Effector CD8-positive, alpha-beta T cell (primary cell): Measurements from ENCODE around the gene PDPK1.
"Not testable (repeated sequence)": the region's sequence is repeated elsewhere in the genome, so short reads cannot be mapped to it uniquely, and the experiment has no call there.

Source experiments
- DNase-seq: peaks from one replicate; lab custom pipeline; 2025; lab: John Stamatoyannopoulos, UW

Gene PDPK1

DNA sequence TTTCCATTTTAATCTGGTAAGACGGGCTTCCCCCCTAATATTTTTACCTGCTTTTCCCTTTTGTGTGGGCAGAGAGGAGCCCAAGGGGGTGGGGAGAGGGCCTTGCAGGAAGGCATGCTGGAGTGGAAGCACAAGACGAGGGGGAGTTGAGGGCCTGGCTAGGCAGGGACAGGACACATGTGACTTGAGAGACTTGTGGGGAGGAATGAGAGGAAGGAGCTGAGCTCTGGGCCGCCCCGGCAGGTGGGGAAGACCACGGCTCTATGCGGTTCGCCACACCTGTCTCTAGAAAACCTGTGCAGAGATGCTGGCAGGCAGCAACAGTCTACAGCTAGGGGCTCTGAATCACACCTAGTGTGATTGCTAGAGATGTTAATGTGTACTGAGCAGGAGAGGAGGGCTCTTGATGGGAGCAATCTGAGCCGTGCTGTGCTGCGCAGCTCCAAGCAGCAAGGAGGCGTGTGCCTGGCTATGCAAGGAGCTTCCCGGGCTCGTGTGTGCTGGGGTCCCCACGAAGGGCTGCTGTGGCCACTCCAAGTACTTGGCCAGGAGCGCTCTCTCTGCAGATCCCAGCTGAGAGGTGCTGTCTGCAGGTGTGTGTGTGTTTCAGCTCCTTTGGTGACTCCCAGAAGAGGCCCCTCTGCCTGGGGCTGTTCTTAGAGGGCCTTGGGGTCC lies 50.2 kb downstream of the PDPK1 start:
- no peak for DNase-seq

DNA sequence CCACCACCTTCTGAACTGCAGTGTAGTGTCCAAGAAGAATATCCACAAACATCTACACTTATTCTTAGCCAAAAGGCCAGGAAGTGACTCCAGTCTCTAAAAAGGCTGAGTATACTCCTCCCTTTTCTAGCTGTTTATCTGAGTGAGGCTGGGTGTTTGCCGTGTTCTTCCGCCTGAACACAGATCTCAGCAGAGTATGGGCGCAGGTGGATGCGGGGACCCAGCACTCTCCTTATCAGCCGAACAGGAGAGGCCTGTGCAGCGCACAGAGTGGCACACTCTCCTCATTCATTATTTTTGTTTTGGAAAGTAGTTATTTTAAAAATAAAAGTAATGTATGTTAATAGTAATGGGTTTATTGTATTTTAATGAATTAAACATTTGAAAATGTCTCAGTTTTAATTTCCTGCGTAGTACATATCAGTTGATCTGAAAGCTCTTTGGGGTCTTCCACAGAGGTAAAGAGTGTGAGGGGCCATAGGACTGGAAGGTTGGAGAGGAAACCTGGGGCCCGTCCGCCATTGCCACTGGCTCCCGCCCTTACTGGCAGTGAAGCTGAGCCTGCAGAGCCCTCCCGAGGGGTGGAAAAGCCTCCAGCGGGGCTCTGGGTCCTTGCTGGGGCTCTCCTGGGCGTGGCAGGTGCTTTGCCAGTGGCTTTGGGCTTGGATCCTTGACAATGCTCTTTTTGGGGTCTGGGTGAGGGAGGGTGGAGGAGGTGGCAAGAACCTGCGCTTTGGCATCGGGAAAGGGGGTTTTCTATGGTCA lies 53.8 kb downstream of the PDPK1 start:
- no peak for DNase-seq

DNA sequence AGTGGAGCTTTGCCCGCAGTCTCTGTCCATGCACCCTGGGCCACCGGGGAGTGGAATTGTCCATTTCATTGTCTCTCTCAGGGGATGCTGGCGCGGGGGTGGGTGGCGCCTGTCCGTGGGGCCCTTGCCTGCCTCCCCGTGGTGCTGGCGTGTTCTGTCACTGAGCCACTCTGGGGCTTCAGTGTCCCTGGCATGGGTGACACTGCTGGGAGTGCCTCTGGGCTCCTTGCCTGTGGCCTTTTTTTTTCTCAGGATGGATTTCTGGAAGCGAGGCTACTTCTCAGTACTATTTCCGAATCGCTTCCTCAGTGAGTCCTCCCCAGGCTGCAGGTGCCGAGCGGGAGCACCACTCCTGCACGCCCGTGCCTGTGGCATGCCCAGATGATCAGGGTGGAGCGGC lies 55.0 kb downstream of the PDPK1 start:
- DNase-seq = no peak

DNA sequence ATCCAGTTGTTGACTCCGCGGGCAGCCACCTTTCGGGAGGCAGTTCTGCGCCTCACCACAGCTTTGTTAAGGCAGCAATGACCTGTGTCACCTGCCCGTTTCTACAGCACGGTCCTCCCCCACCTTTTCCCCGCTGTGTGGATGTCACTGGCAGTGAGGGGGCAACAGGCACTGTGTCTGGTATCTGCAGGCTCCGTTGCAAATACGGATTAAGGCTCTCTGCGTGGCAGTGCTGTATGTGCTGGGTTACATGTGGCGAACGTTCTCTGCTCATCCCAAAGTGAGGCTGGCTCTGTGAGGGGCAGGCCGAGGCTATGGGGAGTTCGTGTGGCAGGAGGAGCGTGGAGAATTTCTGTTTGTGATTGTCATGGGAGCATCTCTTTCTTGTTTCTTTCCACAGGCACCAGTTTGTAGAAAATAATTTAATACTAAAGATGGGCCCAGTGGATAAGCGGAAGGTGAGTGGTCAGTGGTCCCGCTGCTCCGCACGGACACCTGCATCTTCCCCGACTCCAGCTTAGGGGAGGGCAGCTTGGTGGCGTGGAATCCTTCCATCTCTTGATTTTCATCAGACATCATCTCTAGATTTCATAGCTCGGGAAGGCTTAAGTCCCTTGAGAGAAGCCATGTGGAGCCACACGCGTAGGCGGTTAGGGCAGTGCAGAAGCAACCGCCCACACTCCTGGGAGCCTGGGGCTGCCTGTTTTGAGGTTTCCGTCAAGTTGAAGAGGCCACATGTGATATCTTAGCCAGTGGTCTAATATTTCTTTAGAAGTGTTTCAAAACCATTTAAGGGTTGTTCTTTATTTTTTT lies 57.8 kb downstream of the PDPK1 start:
- no peak for DNase-seq

DNA sequence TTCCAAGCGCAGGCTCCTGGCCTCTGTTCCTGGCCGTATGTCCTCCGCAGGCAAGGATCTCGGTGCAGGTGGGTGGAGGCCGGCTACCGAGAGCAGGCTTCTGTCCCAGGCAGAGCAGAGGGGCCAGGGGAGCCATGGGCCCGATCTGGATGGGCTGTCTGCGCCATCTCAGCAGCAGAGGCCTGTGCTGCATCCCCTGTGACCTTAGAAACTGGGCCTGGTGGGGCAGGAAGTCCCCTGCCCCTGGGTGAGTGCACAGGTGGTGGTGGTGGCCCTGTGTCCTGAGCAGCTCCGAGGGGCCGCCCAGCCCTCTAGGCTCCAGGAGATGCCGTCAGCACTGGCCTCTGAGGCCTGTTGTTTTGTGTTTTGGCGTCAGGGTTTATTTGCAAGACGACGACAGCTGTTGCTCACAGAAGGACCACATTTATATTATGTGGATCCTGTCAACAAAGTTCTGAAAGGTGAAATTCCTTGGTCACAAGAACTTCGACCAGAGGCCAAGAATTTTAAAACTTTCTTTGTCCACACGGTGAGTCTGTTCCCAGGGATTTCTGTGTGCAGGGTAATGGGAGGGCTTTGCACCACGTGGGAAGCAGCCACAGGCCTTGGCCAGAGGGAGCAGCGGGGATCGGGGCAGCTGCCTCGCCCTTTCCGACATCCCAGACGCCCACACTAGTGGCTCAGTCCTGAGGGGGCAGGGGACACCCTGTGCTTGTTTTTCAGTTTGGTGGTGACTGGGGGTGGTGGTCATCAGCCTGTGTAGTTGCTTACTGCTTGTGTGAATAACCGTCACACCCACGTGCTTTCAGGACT lies 59.1 kb downstream of the PDPK1 start:
- no peak for DNase-seq

DNA sequence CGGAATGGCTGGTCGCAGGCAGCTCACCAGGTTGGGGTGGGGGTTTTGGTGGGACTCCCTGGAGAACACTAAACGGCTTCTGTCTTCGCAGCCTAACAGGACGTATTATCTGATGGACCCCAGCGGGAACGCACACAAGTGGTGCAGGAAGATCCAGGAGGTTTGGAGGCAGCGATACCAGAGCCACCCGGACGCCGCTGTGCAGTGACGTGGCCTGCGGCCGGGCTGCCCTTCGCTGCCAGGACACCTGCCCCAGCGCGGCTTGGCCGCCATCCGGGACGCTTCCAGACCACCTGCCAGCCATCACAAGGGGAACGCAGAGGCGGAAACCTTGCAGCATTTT lies 59.7 kb downstream of the PDPK1 start:
- no peak for DNase-seq

DNA sequence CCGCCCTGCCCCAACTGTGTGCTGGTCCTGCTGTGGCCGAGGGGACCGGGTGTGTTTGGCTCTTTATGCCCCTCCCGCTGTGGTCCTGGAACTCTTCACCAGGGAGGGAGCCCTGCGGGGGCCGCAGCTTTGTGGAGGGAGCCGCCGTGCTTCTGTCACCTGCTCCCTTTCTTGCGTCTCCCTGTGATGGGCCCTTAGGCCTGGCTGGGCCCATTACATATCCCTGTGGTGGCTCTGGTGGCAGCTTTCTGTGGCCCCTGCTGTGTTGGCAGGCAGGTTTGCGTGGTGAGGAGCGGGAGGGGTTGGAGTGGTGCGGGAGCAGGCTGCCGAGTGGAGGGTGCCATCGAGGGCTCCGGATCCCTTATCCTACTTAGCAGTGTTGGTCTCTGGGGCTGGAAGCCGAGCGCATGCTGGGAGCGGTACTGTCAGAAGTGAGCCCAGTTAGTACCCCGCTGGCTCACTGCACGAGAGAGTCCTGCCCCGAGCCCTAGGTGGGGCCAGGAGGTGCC lies 60.4 kb downstream of the PDPK1 start:
- no peak for DNase-seq

DNA sequence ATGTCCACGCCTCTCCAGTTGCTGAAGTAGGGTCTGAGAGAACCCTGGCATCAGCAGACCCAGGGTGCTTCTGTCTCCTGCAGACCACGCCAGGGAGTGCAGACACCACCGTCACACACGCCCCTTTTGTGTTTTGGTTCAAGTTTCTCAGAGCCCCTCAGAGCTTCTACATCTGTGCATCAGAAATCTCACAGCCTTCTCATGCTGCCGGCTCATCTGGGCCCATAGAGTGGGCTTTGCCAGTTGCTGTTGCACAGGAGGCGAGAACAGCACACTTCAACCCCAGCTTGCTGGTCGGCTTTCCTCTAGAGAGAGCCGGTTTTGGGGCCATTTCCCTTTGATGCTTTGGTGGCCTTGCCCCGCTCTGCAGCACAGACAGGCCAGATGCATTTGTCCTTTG lies 60.9 kb downstream of the PDPK1 start:
- no peak for DNase-seq

DNA sequence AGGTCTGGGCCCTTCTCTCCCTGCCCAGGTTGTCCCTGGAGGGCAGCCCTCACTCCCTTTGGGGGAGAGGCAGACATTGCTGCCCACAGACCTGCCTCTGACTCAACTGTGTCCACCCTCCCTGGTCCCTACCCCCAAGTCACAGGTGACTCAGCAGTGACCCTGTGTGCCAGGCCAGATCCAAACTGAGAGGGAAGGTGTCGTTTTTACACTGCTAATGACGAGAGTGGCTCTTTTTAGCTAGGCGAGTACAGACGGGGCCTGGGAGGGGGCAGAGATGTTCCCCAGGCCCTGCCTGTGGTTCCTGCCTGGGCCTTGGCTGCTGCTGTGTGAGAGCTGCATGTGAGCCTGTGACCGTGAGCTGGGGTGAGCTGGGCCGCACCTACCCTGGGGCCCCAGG lies 61.3 kb downstream of the PDPK1 start:
- not testable (repeated sequence) for DNase-seq

DNA sequence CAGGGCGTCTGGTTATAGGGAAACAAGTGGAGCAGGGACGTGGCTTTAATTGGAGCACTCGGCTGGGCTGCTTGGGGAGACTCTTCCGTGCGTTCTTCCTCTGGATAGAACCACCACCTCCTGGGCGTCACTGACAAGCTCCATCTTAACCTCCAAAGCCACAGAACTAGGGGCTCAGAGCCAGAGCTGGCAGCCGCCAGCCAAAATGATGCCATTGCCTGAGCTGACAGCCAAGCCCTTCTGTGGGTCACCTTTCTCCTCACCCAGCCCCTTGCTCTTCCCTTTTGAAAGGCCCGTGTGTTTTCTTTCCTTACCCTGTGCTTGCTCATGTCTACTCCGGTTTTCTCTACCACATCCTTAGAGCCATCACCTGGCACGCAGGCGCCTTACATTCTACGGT lies 62.0 kb downstream of the PDPK1 start:
- not testable (repeated sequence) for DNase-seq

DNA sequence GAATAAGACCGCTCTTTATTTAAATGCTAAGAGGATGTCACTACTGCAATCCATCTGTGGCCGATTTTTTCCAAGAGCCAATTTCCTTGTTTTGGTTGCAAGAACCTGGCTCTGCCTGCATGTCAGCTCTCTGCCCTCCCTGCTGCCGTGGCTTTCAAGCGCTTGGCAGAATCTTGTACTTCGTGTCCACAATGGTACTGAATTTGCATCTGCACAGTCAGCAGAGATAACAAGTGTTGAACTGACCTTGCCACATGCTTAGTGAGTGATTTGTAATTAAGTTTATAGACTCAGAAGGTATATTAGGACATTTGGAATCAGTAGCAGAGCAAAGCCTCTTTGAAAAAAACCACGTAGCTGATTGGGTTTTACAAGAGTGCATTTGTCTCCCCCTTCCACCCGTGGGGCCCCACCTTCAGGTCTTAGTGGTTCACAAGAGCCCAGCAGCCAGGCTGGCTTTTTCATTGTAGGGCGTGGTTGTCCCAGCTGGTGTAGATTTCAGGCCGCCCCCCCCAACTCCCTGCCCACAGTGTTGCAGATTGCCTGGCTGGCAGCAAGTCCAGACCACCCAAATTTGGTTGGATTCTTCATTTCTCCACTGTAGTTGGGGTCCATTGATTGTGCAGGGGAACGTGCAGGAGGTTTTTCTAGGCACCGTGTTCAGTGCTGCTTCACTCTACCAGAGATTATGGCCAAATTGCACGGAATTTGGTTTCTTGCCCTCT lies 63.6 kb downstream of the PDPK1 start:
- not testable (repeated sequence) for DNase-seq

DNA sequence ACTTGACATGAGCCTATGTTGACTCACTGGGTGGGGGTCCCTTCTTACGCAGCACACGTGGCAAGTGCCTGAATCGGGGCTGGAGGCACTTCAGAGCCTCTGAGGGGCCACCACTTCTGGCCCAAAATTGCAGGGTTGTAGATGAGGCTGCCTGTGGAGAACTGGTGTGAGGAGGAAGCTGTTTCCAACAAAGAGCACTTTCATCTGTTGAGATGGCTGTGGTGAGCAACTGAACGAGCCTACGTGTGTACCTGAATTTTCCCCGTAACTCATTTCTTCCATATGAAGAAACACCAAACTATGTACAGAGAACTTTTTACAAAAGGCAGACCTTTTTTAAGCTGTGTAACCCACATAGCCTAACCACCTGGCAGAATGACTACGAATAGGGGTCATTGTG lies 64.4 kb downstream of the PDPK1 start:
- DNase-seq = not testable (repeated sequence)

DNA sequence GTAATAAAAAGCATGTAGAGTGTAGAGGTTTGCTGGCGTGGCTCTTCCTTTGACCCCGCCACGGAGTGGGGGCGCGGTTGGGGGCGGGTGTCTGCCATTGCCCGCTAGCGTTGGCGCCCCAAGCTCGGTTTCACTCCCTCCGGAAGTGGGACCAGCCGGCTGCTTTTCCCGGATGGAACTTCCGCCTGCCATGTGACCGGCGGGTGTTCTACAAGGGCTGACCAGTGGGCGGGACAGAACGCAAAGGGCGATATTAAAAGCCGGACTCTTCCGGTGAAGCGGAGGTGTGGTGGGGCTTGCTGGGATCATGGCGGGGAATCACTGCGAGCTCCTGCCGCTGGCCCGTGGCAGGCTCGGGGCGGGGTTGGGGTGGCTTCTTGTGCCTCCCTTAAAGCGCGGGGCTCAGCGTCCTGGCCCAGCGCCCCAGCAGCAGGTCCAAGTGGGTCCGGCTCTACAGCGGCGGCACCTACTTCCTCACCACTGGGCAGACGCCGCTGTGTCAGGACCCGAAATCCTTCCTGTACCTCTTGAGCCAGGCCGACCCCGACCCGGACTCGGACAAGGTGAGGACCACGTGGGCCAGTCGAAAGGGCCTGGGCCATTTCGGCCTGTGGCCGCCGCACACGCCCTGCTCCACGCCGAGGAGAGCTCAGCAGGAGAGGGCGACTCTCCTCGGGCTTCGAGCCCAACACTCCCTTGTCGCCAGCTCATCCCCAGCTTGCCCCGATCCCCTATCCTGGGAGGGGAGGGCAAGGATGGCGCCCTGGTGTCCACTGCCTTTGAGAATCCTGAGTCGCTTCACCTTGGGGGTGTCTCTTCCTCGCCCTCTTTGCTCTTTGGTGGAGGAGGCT lies 65.6 kb downstream of the PDPK1 start:
- DNase-seq = peak; percentile 55

DNA sequence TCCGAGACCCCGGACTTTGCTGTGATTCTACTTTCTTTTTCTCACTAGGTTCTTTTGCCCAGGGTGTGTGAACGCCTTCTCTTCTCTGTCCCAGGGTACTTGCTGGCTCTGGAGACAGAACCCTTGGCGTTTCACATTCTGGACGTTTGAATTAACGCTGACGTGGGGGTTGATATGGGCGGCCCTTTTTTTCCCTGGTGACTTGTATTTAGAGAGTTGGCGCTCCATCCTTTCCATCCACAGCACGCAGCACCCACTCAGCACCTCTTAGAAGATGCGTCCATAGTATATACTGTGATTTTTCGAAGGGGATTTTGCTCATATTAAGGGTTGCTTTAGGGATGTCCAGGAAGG lies 66.2 kb downstream of the PDPK1 start:
- DNase-seq = not testable (repeated sequence)

DNA sequence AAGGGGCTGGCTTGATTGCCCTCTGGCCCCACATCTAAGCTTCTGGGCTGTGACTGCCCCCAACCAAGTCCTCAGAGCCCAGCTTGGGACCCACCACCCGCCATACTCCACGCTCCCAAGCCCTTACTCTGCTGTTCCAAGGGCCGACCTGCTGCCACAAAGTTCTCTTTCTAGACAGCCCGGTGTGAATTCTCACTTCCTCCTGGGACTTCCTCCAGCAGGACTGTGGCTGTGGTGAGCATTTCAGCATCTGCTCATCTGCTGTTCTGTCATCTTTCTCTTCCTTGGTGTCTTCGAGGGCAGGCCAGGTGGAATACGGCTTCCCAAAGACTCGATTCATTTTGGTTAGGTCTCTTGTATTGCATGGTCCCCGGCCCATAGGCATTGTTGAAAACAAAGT lies 69.0 kb downstream of the PDPK1 start:
- DNase-seq = not testable (repeated sequence)

DNA sequence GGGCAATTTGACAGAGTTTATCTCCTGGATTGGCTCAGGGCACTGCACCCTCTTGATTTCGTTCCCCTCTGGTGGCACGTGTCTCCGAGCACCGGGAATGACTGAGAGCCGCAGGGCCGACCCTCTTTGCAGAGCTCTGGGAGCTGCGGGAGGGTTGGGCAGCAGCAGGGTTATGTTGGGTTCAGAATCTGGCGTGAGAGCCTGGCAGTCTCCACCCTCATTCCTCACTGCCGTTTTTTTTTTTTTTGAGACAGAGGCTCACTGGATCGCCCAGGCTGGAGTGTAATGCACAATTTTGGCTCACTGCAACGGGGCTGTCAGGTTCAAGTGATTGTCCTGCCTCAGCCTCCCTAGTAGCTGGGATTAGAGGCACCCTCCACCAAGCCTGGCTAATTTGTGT lies 71.5 kb downstream of the PDPK1 start:
- not testable (repeated sequence) for DNase-seq

DNA sequence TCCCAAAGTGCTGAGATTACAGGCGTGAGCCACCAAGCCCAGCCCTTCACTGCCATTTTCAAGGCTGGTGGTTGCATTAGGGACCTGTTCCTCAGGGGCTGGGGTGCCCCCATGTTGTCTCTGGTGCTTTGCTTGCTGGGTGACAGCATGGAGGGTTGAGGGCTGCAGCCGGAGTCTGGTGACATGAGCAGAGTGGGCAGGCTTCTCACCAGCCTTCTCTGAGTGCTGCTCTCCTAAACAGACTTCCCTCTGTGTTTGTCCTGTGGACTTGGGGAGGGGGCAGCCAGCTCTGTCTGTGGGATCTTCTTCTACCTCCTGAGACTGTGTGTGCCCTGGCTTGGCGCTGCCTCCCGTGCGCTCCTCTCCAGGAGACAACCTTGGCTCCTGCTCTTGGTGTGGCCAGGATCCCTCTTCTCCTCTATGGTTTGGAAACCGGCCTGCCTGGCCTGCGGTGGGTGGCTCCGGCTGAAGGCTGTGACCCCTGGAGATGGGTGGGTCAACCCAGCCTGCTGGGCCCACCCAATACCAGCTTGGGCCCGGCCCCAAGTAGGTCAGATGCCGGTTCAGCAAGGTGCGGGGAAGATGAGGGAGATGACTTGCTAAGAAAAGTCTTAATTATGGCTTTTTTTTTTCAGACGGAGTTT lies 72.1 kb downstream of the PDPK1 start:
- no peak for DNase-seq

DNA sequence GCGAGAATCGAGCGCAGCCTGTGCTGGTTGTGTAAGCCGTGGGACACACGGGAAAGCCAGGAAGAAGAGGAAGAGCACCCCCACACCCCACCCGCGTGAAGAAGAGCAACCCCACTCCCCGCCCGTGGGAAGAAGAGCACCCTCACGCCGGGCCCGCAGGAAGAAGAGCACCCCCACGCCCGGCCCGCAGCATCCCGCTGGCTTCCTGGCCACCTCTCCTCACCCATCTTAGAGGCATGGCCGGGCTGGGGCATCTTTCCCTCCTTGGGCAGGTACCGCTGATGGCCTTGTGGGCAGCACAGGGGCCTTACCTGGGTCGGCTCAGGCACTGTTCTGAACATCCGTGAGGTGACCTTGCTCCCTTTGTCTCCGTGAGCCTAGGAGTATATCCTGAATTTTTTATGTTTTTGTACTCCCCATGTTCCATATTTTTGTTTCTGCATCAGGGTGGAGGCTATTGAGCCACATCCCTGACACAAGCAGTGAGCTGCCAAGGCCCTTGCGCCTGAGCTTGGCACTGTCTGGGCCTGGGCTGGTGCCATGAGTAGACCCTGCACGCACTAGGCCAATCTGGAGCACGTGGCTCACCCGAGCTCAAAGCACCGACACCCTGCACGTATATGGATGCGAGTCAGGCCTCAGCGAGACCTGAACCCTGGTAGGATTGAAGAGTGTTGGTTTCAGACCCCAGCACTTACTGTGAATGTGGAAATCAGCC lies 73.1 kb downstream of the PDPK1 start:
- no peak for DNase-seq

DNA sequence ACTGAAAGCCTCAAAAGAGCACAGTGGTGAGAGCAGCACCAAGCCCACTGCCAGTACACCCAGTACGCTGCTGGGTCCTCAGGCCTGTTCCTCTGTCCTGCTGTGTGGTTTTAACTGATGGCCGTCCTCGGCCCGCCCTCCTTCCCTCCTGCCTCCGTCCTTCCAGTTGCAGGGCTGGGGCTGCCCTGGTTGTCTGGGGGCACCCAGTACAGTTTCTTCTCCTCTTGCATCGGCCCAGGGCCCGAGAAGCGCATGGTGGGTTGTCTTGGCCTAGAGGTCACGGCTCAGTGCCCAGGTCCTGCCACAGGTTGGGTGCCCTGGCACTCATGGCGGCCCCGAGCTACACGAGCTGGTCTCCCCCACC lies 73.7 kb downstream of the PDPK1 start:
- DNase-seq = no peak
